HG03432 (cell line): Measurements from ENCODE around the gene TNFAIP2.
"Not testable (repeated sequence)": the region's sequence is repeated elsewhere in the genome, so short reads cannot be mapped to it uniquely, and the experiment has no call there.

ENCODE experiments used
- ATAC-seq: cut with Tn5 transposase; IDR thresholded peaks from one replicate; pipeline ENCODE4 v1.9.1; 2021; ENCODE audit warnings: mild to moderate bottlenecking, moderate library complexity; ENCODE audit not compliant: unreplicated experiment

TNFAIP2 gene

DNA sequence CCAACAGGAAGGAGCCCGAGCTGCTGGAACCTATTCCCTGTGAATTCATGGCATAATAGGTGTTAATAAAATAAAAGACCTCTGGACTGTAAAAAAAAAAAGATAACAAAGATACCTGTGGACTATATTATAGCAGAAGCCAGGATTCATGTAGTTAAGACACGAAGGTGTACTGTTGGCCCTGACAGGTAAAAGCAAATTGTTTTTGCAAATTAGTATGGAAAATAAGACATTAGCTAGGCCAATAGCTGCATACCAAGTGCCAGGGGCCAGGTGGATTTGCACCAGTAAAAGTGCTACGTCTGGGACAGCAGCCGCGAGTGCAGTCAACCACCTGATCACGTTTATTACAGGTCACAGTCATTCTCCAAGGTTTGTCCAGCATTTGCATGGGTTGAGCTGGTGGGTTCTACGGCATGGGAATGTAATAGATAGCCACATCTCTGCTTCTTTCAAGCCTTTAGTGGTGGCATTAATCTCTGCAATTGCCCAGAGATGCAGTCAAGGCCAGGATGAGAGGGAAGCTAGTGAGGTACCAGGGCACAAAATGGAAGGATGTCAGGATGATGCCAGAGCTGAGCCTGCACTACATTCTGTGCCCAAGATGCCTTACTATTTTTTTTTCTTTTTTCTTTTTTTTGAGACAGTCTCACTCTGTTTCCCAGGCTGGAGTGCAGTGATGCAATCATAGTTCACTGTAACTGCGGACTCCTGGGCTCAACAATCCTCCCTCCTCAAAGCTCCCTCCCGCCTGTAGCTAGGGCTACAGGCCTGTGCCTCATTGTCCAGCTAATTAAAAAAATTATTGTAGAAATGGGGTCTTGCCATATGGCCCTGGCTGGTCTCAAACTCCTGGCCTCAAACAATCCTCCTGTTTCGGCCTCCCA, 26.3 kb downstream of the TNFAIP2 start:
- ATAC-seq = no peak

DNA sequence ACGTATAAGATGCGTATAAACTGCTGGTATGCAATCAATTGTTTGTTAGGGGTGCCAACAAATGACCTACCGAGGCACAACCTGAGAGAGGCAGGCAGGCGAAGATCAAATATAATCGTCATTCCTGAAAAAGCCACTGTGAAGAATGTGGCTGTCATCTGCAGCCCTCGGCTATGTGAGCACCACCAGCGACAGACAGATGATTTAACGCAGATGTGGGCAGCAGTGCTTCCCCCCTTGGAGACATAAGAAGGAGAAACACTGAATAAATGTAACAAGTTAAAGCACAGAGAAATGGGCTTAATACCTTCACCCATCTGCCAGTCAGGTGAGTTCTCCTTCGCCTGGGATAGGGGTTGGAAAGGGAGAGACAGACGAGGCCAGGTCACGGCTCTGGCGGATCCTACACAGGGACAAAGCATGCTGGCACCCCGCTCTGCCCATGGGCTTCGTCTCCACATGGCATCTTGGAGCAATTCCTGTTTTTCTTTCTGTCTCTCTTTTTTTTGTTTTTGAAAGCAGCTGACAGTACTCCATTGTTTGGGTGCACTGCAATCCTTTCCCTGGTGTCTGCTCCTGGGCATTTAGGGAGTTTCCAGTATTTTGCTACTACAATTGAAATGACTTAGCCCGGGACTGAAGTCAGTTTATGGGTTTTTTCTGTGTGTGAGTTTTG, 28.1 kb downstream of the TNFAIP2 start:
- ATAC-seq = no peak

DNA sequence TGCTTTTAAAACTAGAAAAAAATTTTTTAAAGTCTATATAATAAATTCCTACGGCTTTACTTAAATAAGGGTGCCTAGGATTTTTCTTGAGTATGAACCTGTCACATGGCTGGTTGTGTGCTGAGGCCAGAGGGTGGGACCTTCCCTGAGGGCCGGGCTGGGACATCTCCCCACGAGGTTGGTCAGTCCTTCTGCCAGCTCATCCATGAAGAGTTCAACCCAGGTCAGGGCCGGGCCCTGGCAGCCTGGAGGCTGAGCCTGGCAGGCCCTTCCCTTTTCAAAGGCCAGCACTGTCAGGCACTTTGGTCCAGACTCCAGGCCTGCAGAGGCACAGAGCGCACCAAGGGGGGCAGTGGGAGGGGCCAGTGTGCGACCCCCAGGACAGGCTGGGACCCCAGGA, 31.7 kb downstream of the TNFAIP2 start:
- no peak for ATAC-seq

DNA sequence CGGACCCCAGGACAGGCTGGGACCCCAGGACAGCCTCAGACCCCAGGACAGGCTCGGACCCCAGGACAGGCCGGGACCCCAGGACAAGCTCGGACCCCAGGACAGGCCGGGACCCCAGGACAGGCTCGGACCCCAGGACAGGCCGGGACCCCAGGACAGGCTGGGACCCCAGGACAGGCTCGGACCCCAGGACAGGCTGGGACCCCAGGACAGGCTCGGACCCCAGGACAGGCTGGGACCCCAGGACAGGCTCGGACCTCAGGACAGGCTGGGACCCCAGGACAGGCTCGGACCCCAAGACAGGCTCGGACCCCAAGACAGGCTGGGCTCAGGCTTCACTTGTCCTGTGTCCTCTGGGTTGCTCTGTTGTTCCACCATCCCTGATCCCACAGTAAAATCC, 32.2 kb downstream of the TNFAIP2 start:
- ATAC-seq = not testable (repeated sequence)

DNA sequence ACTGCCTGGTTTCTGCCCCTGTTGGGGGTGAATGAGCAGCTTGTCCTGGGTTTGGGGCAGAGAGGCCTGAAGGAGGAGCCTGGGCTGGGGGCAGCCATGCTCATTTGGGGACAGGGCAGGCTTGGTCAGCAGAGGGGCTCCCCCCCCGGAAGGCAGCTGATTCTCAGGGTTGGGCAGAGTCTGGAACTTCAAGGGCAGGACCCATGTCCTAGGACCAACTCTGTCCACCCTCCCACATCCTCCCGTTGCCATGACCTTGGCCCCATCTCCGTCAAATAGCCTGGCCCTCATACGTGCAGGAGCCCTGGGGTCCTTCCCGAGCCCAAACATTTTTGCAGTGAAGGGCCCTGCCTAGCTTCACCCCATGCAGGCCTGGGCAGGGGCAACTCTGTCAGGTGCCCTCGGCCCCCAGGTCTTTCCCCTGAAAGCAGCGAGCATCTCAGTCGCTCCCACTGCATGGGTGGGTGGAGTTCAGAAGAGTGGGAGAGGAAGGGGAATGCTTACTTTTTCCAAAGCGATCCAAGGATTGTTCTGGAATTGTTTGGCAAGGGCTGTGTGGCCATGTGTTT, 32.6 kb downstream of the TNFAIP2 start:
- ATAC-seq = no peak

DNA sequence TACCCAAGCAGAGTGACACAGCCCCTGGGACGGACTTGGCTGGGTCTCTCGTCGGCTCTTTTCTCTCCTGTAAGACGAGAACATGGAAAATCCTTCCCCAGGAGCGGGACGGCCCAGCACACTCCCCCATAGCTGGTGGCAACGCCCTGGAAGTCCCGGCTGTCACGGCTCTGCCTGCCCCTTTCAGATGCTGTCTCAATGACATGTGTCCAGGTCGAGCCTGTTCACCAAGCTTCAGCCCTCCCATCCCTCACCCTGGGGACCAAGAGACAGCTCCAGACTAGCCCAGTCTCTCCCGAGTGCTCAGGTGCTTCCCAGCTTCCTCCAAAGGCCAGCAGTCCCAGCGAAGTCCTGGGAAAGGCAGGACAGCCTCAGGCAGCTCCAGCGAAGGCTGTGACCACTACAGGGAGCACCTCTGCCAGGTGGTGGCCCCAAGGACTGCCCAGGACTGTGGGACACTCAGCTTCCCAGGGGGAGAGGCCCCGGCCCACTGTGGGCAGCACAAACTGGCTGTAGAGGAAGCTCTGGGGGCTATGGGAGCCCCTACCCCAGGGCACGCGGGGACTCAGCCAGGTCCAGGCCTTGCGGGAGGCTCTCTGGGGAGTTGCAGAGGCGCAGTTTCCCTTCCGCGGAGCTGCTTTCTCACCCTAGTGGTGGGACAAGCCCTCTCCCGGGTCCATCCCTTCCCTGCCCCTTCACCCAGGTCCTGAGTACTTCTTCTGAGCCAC, 33.6 kb downstream of the TNFAIP2 start:
- no peak for ATAC-seq

DNA sequence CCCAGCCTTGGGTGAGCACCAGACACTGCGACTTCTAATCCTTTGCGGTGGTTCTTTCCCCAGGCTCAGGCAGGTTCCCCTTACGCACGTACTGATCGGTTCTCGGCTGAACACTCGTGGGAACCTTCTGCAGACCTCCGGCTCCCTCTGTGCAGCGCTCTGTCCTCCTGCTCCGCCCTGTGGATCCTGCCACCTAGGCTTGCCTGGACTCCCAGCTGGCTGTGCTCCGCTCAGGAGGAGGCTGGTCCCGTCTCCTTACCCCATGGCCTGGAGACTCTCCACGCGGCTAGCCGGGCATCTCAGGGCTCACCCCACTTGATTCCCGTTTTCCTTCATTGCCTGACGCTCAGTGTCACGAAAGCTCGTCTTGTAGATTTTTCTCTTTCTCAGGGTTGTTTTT, 34.7 kb downstream of the TNFAIP2 start:
- no peak for ATAC-seq

DNA sequence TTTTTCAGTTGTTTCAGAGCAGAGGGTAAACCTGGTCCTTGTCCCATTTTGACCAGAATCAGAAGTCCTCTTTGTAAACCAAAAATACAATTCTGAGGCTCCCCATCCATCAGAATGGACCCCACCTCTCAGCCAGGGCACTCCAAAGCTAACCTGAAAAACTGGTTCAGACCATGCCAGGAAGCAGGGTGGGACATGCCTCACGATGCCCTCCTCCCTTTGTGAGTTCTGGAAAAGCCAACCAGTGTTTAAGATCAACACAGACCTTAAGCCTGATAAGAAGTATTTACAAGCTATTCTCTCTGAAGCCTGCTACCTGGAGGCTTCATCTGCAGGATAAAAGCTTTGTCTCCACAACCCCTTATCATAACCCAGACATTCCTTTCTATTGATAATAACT, 35.4 kb downstream of the TNFAIP2 start:
- ATAC-seq = no peak

DNA sequence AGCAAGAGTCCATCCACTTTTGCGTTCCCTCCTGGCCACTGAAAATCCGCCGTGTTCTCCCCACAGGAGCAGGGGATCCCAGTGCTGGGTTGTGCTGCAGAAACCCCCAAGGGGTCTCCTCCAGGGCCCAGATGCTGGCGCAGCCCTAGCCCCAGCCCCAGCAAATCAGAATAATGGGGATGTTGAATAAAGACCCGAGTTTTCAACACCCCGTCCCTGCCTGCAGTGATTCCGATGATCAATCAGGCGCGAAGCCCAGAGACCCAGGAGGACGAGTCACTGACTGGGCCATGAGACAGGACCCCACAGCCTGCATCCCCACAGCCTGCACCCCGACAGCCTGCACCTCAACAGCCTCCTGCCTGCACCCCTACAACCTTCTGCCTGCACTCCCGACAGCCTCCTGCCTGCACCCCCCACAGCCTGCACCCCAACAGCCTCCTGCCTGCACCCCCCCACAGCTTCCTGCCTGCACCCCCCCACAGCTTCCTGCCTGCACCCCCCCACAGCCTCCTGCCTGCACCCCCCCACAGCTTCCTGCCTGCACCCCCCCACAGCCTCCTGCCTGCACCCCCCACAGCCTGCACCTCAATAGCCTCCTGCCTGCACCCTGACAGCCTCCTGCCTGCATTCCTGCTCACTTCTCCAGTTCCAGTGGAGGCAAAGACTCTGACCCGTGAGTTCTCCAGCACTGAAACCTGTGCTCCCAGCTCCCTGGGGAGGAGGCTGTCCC, 37.2 kb downstream of the TNFAIP2 start:
- ATAC-seq = no peak

DNA sequence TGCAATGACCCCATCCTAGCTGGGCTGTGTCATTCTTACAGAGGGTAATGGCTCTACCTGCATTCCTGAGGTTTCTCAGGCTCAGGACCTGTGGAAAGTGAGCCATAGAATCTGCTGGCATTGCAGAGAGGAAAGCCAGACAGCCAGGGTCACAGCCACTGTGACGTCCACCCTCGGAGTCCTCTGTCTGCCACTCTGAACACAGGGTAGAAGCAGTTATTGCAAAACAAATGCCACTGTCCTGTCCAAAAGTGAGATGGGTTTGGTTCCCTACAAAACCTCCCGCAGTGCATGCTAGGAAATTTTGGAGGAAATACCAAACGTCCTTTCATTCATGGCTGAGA, 37.8 kb downstream of the TNFAIP2 start:
- ATAC-seq = no peak

DNA sequence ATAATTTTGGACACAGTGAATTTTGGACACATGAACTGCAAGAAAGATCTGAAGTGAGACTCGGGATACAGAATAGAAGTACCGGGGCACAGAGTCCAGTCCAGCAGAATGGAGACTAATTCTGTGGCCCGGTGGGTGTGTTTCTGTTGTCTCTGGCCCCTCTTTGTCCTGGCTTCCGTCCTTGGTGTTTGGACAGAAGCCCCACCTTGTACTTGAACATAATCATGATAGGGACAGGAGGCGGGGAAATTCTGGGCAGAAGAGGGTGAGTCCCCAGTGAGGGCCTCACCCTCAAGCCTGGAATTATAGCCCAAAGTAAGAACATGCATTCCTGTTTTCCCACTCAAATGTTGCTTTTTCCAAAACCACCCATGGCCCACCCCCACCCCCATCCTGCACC, 39.9 kb downstream of the TNFAIP2 start:
- ATAC-seq = no peak

DNA sequence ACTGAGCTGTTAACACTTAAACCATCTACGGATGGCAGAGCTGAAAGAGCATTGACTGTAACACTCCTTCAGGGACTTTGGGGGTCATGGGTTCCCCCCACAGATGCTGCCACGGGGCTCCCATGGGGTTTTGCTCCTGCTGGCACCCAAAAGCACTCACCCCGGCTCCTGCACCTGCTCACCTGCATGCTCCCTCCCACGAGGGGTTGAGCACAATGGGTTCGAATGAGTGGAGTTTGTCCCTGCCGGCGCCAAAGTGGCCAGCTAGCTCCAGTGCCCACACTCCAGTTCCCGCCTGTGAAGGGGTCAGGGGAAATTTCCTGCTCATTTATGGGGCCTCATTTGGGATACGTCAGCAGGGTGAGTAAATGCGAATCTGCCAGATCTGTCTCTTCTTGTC, 40.7 kb downstream of the TNFAIP2 start:
- ATAC-seq = no peak

DNA sequence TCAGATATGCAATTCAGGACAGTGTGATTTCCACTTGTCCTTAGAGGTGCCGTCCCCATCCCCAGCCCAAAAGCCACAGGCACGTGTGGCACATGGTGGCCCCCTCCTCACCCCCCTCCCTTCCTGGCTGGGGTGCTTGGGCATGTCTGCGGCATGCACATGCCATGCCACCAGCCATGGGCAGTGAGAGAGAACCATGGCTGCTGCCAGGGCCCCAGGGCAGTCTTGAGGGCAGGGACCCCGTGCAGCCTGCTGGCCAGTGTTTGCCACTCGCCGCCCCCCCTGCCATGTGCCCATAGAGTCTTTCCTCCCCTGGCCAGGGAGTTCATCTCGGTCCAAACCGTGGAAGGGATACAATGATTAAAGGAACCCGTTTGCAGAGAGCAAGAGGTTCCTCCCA, 41.5 kb downstream of the TNFAIP2 start:
- no peak for ATAC-seq

DNA sequence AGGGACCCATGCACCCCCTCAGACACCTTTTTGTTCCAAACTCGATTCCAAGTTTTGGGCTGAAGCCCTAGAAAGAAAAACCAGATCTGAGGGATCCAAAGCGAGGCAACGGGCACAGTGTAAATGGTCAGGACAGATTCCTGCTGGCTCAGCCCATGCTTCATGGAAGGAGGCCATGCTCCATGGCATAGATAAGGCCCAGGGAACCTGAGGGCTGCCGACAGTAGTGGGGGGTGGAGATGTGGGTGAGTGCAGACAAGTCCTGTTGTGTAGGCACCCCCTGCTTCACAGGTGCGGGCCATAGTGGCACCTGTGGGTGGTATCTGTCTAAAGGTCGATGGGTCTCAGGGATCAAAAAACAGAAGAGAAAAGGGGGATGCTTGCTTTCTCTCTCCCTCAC, 42.1 kb downstream of the TNFAIP2 start:
- no peak for ATAC-seq

DNA sequence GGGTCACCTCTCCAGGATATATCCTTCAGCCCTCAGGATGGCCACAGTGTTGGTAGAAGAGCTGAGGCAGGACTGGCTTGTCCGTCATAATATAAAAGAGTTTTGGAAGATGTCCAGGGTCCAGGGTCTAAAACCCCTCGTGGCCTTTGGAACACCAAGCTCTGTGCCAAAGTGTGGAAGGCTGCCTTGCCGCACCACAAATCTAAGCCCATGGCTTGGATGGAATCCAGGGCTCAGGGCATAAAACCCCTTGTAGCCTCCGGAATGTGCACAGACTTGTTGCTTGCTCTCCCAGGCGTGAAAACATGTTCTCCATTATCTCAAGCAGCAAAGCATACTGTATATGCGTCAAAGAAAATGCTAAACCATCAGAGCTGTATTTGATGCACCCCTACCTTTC, 46.7 kb downstream of the TNFAIP2 start:
- no peak for ATAC-seq

DNA sequence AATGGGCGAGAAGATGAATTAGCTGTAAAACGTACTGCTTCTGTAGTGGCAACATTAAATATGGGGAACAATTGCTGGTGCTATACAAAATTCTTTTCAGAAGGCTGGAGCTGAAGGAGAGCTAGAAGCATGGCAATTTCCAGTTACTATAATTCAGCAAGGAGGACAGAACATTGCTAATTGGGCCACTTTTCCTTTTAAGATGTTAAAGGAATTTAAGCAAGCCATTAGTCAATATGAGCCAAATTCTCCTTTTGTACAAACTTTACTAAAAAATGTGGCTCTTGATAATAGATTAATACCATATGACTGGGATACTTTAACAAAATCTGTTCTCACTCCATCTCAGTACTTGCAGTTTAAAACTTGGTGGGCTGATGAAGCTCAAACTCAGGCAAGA, 47.9 kb downstream of the TNFAIP2 start:
- not testable (repeated sequence) for ATAC-seq

DNA sequence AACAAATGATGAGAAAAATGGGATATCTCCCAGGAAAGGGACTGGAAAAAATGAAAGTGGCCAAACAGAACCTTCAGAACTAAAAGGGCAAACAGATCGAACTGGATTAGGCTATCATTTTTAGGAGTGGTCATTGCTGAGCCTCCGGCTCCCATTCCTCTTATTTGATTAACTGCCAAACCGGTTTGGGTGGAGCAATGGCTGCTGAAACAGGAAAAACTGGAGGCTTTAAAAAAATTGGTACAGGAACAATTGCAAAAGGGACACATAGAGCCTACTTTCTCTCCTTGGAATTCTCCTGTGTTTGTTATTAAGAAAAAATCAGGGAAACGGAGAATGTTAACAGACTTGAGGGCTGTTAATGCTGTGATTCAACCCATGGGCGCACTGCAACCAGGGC, 49.7 kb downstream of the TNFAIP2 start:
- no peak for ATAC-seq

DNA sequence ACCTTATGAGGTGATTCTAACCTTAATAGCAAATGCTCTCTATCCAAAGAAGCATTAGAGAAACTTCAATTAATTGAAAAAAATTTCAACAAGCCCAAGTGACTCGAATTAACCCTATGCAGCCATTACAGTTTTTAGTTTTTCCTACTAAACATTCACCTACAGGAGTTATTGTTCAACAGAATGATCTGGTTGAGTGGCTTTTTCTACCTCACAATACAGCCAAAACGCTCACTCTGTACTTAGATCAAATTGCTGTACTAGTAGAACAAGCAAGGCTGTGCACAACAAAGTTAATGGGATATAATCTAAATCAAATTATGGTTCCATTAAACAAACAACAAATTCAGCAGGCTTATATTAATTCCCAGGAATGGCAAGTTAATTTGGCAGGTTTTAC, 50.6 kb downstream of the TNFAIP2 start:
- not testable (repeated sequence) for ATAC-seq

DNA sequence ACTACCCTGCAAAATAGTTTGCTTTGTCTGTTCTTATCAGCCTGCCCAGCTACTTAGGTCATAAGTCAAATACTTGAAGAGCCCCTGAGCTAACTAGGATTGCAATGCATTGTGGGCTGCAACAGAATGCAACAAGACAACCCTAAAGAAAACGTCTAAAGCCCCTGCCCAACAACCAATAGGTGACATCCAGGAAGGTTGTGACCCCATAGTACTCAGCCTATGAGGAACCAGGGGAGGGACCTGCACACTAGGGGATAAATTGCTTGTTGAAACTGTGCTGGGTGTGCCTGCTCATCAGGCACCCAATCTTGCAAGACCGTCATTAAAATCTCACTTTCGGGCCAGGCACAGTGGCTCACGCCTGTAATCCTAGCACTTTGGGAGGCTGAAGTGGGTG, 52.9 kb downstream of the TNFAIP2 start:
- not testable (repeated sequence) for ATAC-seq

DNA sequence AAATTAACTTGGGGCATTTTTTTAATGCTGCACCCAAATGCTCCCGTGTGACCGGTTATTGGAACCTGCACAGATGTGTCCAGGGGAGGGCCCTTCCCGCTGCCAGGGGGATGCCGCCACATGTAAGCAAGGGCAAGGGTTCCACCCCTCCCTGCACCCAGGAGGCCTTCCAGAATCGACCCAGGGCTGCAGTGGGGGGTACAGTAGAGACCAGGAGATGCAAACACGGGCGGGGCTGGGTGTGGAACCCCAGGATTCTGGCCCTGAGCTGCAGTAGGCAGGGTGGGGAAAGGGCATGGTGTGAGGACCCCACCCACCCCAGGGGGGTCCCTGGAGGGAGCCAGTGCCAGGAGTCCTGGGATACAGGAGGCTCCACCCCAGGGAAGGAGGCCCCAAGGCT, 54.1 kb downstream of the TNFAIP2 start:
- no peak for ATAC-seq

DNA sequence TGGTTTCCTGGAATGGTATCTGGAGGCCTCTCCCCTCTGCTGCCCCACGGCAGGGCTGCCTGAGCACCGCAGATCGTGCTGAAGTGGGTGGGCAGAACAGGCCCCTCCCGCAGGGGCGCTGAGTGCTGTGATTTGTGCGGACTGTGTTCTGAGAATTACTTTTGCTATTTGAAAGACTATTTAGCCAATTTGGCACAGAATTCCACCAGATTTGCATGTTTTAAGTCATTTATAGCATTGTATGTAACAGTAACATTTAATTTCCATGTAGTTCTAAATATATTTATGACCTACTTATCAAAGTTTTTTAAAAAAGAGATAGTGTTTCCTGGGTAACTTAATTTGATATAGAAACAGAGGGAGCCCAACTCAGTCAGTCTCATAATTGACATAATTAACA, 55.3 kb downstream of the TNFAIP2 start:
- ATAC-seq = no peak
